Psoas muscle (tissue), 8 donors: ENCODE results near the gene C12orf60. TPM values are rescaled to one million over a fixed set of nuclear protein-coding genes. Genes with fewer than 3 reads are reported as not detected.

Experiments used
- ATAC-seq, 4 donors: fragments of 200-7000 bp; cut with Tn5 transposase; one replicate each; pipeline ENCODE4 v1.9.1; 2020; ENCODE audit warnings: moderate library complexity in 3 of 4, mild to moderate bottlenecking in 2 of 4
- DNase-seq, 2 donors: peaks; one replicate each; pipeline ENCODE4 v3.0.0-alpha.2; 2020
- H3K27ac ChIP-seq: fragments of 200-600 bp; one replicate; pipeline ENCODE4 v1.8.0; 2022
- H3K27me3 ChIP-seq, 3 donors: fragments of 200-600 bp in 1 of 3; one replicate each; pipeline versions ENCODE4 v1.6.1 to v1.8.0; 2013 to 2022; ENCODE audit warnings: low read length in 2 of 3, mild to moderate bottlenecking in 2 of 3, moderate library complexity in 1 of 3; ENCODE audit not compliant: insufficient read depth in 3 of 3
- H3K36me3 ChIP-seq, 2 donors: fragments of 200-600 bp in 1 of 2; one replicate each; pipeline versions ENCODE4 v1.6.1 to v1.8.0; 2013 to 2022; ENCODE audit warnings: low read depth in 1 of 2, mild to moderate bottlenecking in 1 of 2, moderate library complexity in 1 of 2; ENCODE audit not compliant: insufficient read depth in 1 of 2
- H3K4me1 ChIP-seq: fragments of 200-600 bp; one replicate; pipeline ENCODE4 v1.8.0; 2022
- H3K4me3 ChIP-seq: fragments of 200-600 bp; one replicate; pipeline ENCODE4 v1.8.0; 2022; ENCODE audit warnings: mild to moderate bottlenecking
- H3K9me3 ChIP-seq: fragments of 200-600 bp; one replicate; pipeline ENCODE4 v1.8.0; 2022
- WGBS, 3 donors: extraction: QIAGEN DNeasy Blood & Tissue Kit; methylation state at CpG; one replicate each; pipeline versions ENCODE4 v1.1.6 to v1.1.7; 2013; 5-methylcytosine and 5-hydroxymethylcytosine counted together
- intact Hi-C, 2 donors: fragments of 100-400 bp; cut with DNase I; formaldehyde crosslinking; loops; one replicate each; pipeline versions ENCODE4 v1.11.0 to v1.14.2; 2022
- polyA plus RNA-seq, 3 donors: library from polyadenylated mRNA; stranded (reverse); fragments of 200-250 nt; gene quantifications; one replicate each; pipeline ENCODE4 v1.2.3, GENCODE V29; 2013
- total RNA-seq, 4 donors: library from RNA; stranded (reverse); fragmentation: NEBNext Ultra II Directional in 2 of 4; extraction: Animal tissue kit (Norgen Biotek cat#: 25700) in 2 of 4; gene quantifications; one replicate each; pipeline versions ENCODE4 v1.2.1 to v1.2.4, GENCODE V29; 2021 to 2023
- TF ChIP-seq, protein P1 (sequence below): fragments of 200-600 bp; IDR thresholded peaks from one replicate; pipeline ENCODE4 v1.8.0; 2022; ENCODE audit warnings: antibody characterized with exemption
- donor health status: healthy with polysubstance abuse.
- donor health status: DM: no; HTN: no; CAD: no; lungs with moderate emphysema.
- donor health status: Bipolar disorder and iron deficiency.
- donor health status: healthy.
- donor health status: DM: yes; HTN: yes; CAD: no.
- donor health status: DM: no; HTN: no; CAD: no.
- donor health status: DM: no; HTN: no; CAD: no.
- donor health status: DM: yes; HTN: yes; CAD: no.

C12orf60 gene
- total and polyA plus RNA-seq, 7 donors = 0.49 to 4.0 (median 1.8) TPM

DNA sequence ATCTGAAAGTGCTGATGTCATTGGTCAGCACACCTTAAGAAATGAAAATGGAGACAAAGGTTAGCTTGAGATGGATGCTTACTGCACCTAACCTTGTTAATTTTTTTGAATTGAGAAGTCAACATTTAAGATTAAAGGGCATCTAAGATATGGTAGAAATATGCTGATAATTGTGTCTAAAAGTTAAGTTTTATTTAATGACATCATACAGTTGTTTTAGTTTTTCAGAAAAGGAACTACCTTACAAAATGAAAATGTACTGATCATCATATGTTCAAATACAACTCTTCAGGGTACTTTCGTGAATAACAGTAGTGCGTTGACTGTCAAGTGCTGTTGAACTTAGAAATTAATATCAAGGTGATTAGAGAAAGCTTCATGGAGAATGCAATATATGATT, 8.0 kb downstream of the C12orf60 start:
- no peaks in the 10 kb centered on the region for H3K9me3 ChIP-seq
- no peak overlapping the region for H3K27ac ChIP-seq
- intact Hi-C loops = no loop called here
- no peak for DNase-seq
- WGBS, 3 donors = 95 to 97% (median 96%) methylated on average over 2 of the region's 2 CpGs
- H3K27me3 ChIP-seq = no peaks in the 10 kb centered on the region
- TF ChIP-seq, protein P1, sequence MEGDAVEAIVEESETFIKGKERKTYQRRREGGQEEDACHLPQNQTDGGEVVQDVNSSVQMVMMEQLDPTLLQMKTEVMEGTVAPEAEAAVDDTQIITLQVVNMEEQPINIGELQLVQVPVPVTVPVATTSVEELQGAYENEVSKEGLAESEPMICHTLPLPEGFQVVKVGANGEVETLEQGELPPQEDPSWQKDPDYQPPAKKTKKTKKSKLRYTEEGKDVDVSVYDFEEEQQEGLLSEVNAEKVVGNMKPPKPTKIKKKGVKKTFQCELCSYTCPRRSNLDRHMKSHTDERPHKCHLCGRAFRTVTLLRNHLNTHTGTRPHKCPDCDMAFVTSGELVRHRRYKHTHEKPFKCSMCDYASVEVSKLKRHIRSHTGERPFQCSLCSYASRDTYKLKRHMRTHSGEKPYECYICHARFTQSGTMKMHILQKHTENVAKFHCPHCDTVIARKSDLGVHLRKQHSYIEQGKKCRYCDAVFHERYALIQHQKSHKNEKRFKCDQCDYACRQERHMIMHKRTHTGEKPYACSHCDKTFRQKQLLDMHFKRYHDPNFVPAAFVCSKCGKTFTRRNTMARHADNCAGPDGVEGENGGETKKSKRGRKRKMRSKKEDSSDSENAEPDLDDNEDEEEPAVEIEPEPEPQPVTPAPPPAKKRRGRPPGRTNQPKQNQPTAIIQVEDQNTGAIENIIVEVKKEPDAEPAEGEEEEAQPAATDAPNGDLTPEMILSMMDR = no peak
- H3K36me3 ChIP-seq = no peaks in the 10 kb centered on the region
- no peak overlapping the region for H3K4me3 ChIP-seq
- no peaks in the 10 kb centered on the region for H3K4me1 ChIP-seq
- no peak for ATAC-seq

- intact Hi-C loops = no loop called here
- H3K4me1 ChIP-seq = no peaks in the 10 kb centered on the region
- no peak within 1 kb of the TSS for H3K27ac ChIP-seq
- no peak within 1 kb of the TSS for H3K4me3 ChIP-seq
- TF ChIP-seq, protein P1 = no peak
- H3K27me3 ChIP-seq = no peaks in the 10 kb centered on the region
- DNase-seq (no peak), ATAC-seq (no peak)
- H3K36me3 ChIP-seq = no peaks in the 10 kb centered on the region
- no peaks in the 10 kb centered on the region for H3K9me3 ChIP-seq
- 75 to 83% (median 77%) methylated on average over 3 of the region's 3 CpGs for WGBS, 3 donors
Measured at GRCh38 chr12:14814014-14814413, 10.5 kb downstream of the C12orf60 start, which contains the start of gene SMCO3. Gene SMCO3, minus strand, starts transcription at chr12:14814182. Its CDS starts 7,502 bp downstream, at chr12:14806680.

- Histone ChIP-seq H3K9me3 (no peaks in the 10 kb centered on the region), H3K36me3 (no peaks in the 10 kb centered on the region), H3K4me3 (no peak overlapping the region), H3K27ac (no peak overlapping the region), H3K27me3 (no peaks in the 10 kb centered on the region), H3K4me1 (no peaks in the 10 kb centered on the region)
- 81 to 90% (median 89%) methylated on average over 1 of the region's 1 CpG for WGBS, 3 donors
- intact Hi-C loops = no loop called here
- no peak for DNase-seq
- TF ChIP-seq, protein P1 = no peak
- no peak for ATAC-seq
Measured at GRCh38 chr12:14824012-14824634, 20.7 kb downstream of the C12orf60 start.

- H3K27ac ChIP-seq = no peak overlapping the region
- H3K27me3 ChIP-seq = no peaks in the 10 kb centered on the region
- ATAC-seq (no peak), DNase-seq (no peak)
- H3K4me1 ChIP-seq = no peaks in the 10 kb centered on the region
- no peaks in the 10 kb centered on the region for H3K36me3 ChIP-seq
- no peak overlapping the region for H3K4me3 ChIP-seq
- intact Hi-C loops = no loop called here
- TF ChIP-seq, protein P1 = no peak
- H3K9me3 ChIP-seq = no peaks in the 10 kb centered on the region
Measured at GRCh38 chr12:14825256-14825655, 21.8 kb downstream of the C12orf60 start.

DNA sequence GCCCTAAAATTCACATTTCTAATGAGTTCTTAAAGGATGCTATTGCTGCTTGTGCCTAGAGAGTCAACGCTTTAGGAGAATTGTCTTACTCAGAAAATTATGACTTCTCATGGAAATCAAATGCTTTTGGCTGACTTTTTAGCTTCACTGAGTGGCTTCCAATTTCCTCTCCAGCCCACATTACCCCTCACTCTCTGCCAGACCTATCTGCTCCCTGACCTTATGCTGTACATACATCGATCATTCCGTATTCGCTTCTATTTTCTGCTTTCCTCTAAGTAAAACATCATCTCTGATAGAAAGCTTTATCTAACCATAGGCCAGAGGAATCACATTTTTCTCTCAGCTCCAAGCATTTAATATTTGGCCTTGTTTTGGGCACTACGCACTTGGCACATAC, 23.0 kb downstream of the C12orf60 start:
- Histone ChIP-seq H3K27me3 (no peaks in the 10 kb centered on the region), H3K9me3 (no peaks in the 10 kb centered on the region), H3K4me3 (no peak overlapping the region), H3K27ac (no peak overlapping the region), H3K36me3 (no peaks in the 10 kb centered on the region), H3K4me1 (no peaks in the 10 kb centered on the region)
- no peak for DNase-seq
- 78 to 82% (median 80%) methylated on average over 5 of the region's 5 CpGs for WGBS, 3 donors
- no peak for ATAC-seq
- TF ChIP-seq, protein P1 = no peak
- intact Hi-C loops = no loop called here
